Measurements from ENCODE around the gene CRELD1.

CRELD1 gene

GRCh38 chr3:9940746-9941145 is 7.1 kb downstream of the CRELD1 start:
- TF ChIP-seq CTCF (conservative IDR thresholded peaks at IDR 0.05), result no peak
- H3K27ac ChIP-seq, result no peak overlapping the region

- no peak overlapping the region for H3K27ac ChIP-seq
- TF ChIP-seq CTCF (conservative IDR thresholded peaks at IDR 0.05), result no peak
These were observed 8.5 kb downstream of the CRELD1 start for GRCh38 chr3:9942164-9942563.

- no peak for TF ChIP-seq CTCF (conservative IDR thresholded peaks at IDR 0.05)
- H3K27ac ChIP-seq, result no peak overlapping the region
These were observed 9.5 kb downstream of the CRELD1 start for GRCh38 chr3:9942934-9943690.

GRCh38 chr3:9944271-9944670 is 10.6 kb downstream of the CRELD1 start:
- H3K27ac ChIP-seq, result no peak overlapping the region
- no peak for TF ChIP-seq CTCF (conservative IDR thresholded peaks at IDR 0.05)

GRCh38 chr3:9945358-9945757 is 11.7 kb downstream of the CRELD1 start:
- H3K27ac ChIP-seq, result peak overlapping the region; percentile 88
- no peak for TF ChIP-seq CTCF (conservative IDR thresholded peaks at IDR 0.05)

- peak overlapping the region; percentile 88 for H3K27ac ChIP-seq
- peak; percentile 94 for TF ChIP-seq CTCF (conservative IDR thresholded peaks at IDR 0.05)
These were observed 12.7 kb downstream of the CRELD1 start for GRCh38 chr3:9946112-9947024.
